HEK293 (cell line): ENCODE results near the gene TCF12.

Source experiments
- CTCF ChIP-seq: fragments of 450-650 bp; formaldehyde crosslinking; IDR thresholded peaks from 2 replicates; pipeline ENCODE4 v1.5.1; 2016; ENCODE audit warnings: missing biosample characterization, missing genetic modification characterization
- ZSCAN30 ChIP-seq: fragments of 450-650 bp; IDR thresholded peaks from 2 replicates; pipeline ENCODE4 v1.5.1; 2018; ENCODE audit warnings: missing biosample characterization, mild to moderate bottlenecking, missing genetic modification characterization, moderate library complexity

DNA sequence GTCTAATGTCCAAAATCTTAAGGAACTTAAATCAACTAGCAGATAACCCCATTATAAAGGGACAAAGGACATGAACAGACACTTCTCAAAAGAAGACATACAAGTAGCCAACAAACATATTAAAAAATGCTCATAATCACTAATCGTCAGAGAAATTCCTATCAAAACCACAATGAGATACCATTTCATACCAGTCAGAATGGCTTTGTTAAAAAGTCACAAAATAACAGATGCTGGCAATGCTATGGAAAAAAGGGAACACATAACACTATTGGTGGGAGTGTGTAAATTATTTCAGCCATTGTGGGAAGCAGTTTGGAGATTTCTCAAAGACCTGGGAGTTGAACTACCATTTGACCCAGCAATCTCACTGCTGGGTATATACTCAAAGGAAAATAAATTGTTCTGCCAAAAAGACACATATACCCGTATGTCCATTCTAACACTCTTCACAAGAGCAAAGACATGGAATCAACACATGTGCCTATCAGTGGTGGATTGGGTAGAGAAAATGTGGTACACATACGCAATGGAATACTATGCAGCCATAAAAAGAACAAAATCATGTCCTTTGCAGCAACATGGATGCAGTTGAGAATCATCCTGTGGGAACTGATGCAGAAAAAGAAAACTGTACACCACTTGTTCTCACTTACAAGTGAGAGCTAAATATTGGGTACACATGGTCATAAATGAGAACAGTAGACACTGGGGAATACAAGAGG is 78.5 kb downstream of the TCF12 start:
- no peak for TF ChIP-seq CTCF
- no peak for TF ChIP-seq ZSCAN30
